ENCODE results near the gene ARHGEF28. TPM values are rescaled to one million over a fixed set of nuclear protein-coding genes. Genes with fewer than 3 reads are reported as not detected.
A peak's percentile ranks its signal among the peaks of the same experiment; 100 is the strongest.

Gene ARHGEF28, protein sequence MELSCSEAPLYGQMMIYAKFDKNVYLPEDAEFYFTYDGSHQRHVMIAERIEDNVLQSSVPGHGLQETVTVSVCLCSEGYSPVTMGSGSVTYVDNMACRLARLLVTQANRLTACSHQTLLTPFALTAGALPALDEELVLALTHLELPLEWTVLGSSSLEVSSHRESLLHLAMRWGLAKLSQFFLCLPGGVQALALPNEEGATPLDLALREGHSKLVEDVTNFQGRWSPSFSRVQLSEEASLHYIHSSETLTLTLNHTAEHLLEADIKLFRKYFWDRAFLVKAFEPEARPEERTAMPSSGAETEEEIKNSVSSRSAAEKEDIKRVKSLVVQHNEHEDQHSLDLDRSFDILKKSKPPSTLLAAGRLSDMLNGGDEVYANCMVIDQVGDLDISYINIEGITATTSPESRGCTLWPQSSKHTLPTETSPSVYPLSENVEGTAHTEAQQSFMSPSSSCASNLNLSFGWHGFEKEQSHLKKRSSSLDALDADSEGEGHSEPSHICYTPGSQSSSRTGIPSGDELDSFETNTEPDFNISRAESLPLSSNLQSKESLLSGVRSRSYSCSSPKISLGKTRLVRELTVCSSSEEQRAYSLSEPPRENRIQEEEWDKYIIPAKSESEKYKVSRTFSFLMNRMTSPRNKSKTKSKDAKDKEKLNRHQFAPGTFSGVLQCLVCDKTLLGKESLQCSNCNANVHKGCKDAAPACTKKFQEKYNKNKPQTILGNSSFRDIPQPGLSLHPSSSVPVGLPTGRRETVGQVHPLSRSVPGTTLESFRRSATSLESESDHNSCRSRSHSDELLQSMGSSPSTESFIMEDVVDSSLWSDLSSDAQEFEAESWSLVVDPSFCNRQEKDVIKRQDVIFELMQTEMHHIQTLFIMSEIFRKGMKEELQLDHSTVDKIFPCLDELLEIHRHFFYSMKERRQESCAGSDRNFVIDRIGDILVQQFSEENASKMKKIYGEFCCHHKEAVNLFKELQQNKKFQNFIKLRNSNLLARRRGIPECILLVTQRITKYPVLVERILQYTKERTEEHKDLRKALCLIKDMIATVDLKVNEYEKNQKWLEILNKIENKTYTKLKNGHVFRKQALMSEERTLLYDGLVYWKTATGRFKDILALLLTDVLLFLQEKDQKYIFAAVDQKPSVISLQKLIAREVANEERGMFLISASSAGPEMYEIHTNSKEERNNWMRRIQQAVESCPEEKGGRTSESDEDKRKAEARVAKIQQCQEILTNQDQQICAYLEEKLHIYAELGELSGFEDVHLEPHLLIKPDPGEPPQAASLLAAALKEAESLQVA (N-terminal part only)
- not detected for total RNA-seq

DNA sequence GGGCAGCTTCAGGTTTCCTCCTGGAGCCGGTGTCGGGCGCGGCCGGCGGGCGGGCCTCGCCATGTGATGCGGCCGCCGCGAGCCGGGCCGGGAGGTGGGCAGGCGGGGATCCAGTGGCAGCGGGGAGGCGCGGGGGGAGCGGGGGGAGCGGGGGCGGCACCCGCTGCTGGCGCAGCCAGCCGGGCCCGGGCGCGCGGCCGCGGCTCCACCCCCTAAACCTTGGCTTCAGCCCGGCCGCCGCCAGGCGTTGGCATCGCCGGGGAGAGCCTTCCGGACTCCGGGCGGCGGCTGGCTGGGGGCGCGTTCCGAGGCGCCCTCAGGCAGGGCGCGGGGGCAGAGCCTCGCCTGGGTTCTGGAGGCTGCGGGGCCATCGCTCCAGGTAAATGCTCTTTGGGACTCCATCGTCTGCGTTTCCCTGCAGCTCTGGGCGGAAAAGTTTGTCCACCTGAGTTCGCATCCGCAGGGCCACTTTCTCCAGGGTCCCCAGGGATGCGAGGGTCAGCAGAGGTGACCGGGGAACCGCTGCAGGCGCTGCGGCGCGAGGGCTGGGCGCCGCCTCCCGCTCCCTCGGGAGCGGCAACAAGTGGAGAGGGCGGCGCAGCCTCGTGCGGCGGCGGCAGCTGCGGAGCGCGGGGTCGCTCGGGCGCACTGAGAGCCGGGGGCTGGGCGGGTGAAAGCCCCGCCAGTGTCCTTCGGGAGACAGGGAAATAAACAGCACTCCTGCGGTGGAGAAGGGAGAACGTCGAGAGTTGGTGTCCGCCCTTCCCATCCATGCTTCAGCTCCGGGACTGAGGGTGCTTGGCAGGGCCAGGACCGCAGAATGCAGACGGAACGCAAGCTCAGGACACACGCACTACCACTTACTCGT is at the start of gene ARHGEF28:
TSS of gene ARHGEF28 (plus strand) at position 253 of the 868 bp plus-strand sequence. CDS start 58,656 bp downstream, outside the sequence.
- Mint-ChIP-seq H3K4me1 (peaks cover 2% of the 10 kb centered on the region), H3K4me3 (peak within 1 kb of the TSS; percentile 33), H3K36me3 (ENCODE audit: low read depth) (no peaks in the 10 kb centered on the region), H3K27ac (no peak within 1 kb of the TSS), H3K27me3 (peaks cover 61% of the 10 kb centered on the region), H3K9me3 (no peaks in the 10 kb centered on the region)
- ChIA-PET CTCF (interaction anchor here (1.0 to 1.3 kb wide), 2 partner anchors 29 to 35 kb away, joined by 3 to 4 read pairs; no protein-coding TSS in a partner anchor), POLR2A (no interaction called here)
- DNase-seq: peak; percentile 21

DNA sequence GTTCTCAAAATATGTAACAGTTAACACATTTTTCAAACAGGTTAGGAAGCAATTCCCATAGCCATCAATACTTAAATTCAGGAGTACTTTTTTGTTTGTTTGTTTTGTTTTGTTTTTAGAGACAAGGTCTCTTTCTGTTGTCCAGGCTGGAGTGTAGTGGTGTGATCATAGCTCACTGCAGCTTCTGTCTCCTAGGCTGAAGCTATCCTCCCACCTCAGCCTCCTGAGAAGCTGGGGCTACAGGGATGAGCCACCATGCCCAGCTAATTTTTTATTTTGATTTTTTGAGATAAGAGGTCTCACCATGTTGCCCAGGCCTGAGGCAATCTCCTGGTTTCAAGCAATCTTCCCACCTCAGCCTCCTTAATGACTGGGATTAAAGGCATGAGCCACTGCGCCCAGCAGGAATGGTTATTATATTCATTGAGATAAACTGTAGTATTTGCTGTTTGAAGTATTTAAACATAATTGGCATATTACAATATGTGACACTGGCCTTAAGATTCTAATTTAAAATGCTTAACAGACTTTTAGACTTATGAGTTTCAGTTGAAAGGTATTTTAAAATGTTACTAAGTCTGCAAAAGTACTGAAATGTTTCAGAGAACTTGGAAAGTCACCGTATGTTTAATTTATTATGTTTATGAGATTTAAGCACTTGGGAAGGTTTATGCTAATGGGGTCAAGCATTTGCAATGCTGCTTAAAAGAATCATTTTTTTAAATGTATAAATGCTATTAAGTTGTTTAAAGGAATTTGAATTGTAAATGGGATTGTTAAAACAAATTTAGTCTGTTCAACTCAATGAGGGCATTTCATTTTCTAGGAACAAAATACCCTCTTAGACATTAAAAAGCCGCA is 43.5 kb upstream of the ARHGEF28 start:
- H3K36me3 Mint-ChIP-seq (ENCODE audit: low read depth): peaks cover 25% of the 10 kb centered on the region
- no peak for DNase-seq
- no peak overlapping the region for H3K4me3 Mint-ChIP-seq
- H3K27me3 Mint-ChIP-seq: no peaks in the 10 kb centered on the region
- H3K9me3 Mint-ChIP-seq: no peaks in the 10 kb centered on the region
- ChIA-PET POLR2A (no interaction called here), CTCF (interaction anchor here (0.6 to 1.4 kb wide), 3 partner anchors 9 to 366 kb away, joined by 3 to 10 read pairs (median 3); no protein-coding TSS in a partner anchor)
- H3K27ac Mint-ChIP-seq: no peak overlapping the region
- peaks cover under 1% of the 10 kb centered on the region for H3K4me1 Mint-ChIP-seq

DNA sequence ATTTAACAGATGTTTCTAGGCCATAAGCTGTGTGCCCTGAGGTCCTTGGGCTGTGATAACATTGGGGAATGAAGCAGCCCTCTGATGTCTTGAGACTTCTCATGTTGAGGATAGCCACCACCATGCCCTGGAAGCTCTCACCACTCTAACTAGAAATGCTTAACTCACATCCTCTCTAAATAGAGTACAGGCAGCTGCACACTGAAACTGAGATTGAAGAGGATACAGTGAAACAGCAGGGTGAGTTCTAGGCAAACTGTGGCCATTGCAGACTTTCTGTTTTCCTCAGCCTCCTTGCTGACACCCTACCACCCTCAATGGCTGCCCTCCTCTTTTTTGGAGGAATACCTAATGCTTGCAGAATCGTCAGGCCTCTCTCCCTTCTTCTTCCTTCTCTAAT is 38.1 kb upstream of the ARHGEF28 start:
- ChIA-PET CTCF (interaction anchor here (2.1 to 5.7 kb wide), 2 partner anchors 9 to 206 kb away, joined by 6 to 74 read pairs; no protein-coding TSS in a partner anchor), POLR2A (no interaction called here)
- no peaks in the 10 kb centered on the region for H3K9me3 Mint-ChIP-seq
- no peaks in the 10 kb centered on the region for H3K36me3 Mint-ChIP-seq (ENCODE audit: low read depth)
- peaks cover 1% of the 10 kb centered on the region for H3K4me1 Mint-ChIP-seq
- H3K27ac Mint-ChIP-seq: no peak overlapping the region
- H3K4me3 Mint-ChIP-seq: no peak overlapping the region
- H3K27me3 Mint-ChIP-seq: peaks cover 5% of the 10 kb centered on the region
- no peak for DNase-seq

DNA sequence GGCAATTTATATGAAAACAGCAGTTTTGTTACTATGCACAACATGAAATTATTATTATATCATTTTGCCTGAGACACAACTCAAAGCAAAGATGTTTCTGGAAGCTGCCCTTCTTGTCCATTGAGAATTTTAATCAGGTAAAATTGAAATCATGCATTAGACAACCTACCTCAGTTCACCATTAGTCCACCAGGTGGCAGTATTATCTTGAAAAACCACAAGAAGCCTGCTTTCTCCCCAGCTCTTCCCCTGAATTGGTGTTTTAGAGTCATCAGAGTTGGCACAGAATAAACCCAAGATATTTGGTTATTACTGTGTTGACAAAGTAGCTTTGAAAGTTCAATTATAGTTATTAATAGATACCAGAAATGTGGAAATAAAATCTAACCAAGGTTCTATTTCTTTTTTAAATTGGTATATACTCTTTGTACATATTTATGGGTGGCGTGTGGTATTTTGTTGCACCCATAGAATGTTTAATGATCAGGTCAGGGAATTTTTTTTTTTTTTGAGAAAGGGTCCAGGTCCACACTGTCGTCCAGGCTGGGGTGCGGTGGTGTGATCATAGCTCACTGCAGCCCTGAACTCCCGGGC is 34.8 kb upstream of the ARHGEF28 start:
- Mint-ChIP-seq H3K27me3 (peaks cover 5% of the 10 kb centered on the region), H3K9me3 (no peaks in the 10 kb centered on the region), H3K4me3 (no peak overlapping the region), H3K27ac (no peak overlapping the region), H3K36me3 (ENCODE audit: low read depth) (no peaks in the 10 kb centered on the region), H3K4me1 (peaks cover 1% of the 10 kb centered on the region)
- CTCF ChIA-PET: interaction anchor here (0.7 to 5.7 kb wide), 24 partner anchors 9 to 355 kb away, joined by 3 to 74 read pairs (median 4); partner anchors contain the start of genes ANKRA2 and UTP15
- peak; percentile 32 for DNase-seq
- POLR2A ChIA-PET: interaction anchor here (1.3 kb wide), 1 partner anchor 91 kb away, joined by 5 read pairs; no protein-coding TSS in a partner anchor

DNA sequence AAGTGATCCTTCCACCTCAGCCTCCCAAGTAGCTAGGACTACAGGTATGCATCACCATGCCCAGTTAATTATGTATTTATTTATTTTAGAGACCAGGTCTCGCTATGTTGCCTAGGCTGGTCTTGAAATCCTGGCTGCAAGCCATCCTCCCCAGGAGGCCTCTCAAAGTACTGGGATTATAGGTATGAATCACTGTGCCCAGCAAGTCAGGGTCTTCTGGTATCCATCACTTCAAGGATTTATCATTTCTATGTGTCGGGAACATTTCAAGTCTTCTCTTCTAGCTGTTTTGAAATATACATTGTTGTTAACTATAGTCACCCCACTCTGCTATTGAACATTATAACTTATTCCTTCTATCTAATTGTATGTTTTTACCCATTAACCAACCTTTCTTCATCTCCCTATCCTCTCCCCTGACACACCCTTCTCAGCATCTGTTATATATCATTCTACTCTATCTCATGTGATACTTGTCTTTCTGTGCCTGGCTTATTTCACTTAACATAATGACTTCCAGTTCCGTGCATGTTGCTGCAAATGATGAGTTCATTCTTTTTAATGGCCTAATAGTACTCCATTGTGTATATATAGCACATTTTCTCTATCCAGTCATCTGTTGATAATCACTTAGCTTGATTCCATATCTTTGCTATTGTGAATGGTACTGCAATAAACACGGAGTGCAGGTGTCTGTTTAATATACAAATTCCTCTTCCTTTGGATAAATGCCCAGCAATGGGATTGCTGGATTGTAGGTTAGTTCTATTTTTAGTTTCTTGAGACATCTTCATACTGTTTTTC is 34.1 kb upstream of the ARHGEF28 start:
- POLR2A ChIA-PET: no interaction called here
- H3K27ac Mint-ChIP-seq: no peak overlapping the region
- H3K9me3 Mint-ChIP-seq: no peaks in the 10 kb centered on the region
- H3K27me3 Mint-ChIP-seq: peaks cover 5% of the 10 kb centered on the region
- DNase-seq: no peak
- peaks cover 1% of the 10 kb centered on the region for H3K4me1 Mint-ChIP-seq
- CTCF ChIA-PET: interaction anchor here (0.5 to 5.7 kb wide), 18 partner anchors 8 to 1766 kb away, joined by 3 to 74 read pairs (median 4); partner anchors contain the start of genes ANKRA2 and UTP15
- no peaks in the 10 kb centered on the region for H3K36me3 Mint-ChIP-seq (ENCODE audit: low read depth)
- H3K4me3 Mint-ChIP-seq: no peak overlapping the region

DNA sequence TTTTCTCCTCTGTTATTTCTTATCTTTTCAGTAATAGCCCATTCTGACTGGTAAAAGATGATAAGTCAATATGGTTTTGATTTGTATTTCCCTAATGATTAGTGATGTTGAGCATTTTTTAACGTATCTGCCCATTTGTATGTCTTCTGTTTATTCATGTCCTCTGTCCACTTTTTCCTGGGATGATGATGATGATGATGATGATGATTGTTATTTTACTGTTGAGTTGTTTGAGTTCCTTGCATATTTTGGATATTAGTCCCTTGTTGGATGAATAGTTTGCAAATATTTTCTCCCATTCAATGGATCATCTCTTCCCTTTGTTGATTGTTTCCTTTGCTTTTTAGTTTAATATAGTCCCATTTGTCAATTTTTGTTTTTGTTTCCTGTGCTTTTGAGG is 33.4 kb upstream of the ARHGEF28 start:
- Mint-ChIP-seq H3K27me3 (peaks cover 5% of the 10 kb centered on the region), H3K4me1 (peaks cover under 1% of the 10 kb centered on the region), H3K4me3 (no peak overlapping the region), H3K27ac (no peak overlapping the region), H3K36me3 (ENCODE audit: low read depth) (no peaks in the 10 kb centered on the region), H3K9me3 (no peaks in the 10 kb centered on the region)
- CTCF ChIA-PET: interaction anchor here (0.5 to 5.7 kb wide), 4 partner anchors 11 to 1766 kb away, joined by 3 to 74 read pairs (median 7); partner anchors contain the start of genes ANKRA2 and UTP15
- POLR2A ChIA-PET: no interaction called here
- no peak for DNase-seq

DNA sequence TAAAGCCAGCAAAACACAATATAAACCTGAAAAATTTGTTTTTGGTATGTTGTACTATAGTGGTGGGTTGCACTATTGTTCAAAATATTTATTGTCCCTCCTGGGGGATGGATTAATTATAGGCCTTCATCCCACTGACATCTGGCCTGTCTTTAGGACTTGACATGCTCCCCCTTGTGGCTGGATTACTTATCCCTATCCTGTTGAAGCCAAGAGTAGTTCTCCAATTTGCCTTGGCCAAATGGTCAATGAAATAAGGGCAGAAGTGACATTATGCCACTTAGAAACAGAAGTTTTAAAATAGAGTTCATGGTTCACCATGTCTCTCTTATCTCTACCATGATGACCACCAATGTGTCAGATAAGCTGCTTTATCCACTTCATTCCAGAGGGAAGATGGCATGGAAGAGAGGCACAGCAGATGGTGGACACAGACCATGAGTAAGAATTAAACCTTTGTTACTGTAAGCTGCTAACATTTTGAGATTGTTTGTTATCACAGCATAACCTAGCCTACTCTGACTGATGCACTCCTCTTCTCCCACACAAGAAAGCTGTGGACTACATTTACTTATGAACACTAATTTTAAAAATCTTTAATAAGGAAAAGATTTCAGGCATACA is 29.2 kb upstream of the ARHGEF28 start:
- no peaks in the 10 kb centered on the region for H3K36me3 Mint-ChIP-seq (ENCODE audit: low read depth)
- peaks cover 10% of the 10 kb centered on the region for H3K27me3 Mint-ChIP-seq
- ChIA-PET POLR2A (no interaction called here), CTCF (interaction anchor here (0.7 to 2.0 kb wide), 11 partner anchors 8 to 196 kb away, joined by 3 to 6 read pairs (median 4); partner anchors contain the start of gene ARHGEF28)
- H3K27ac Mint-ChIP-seq: no peak overlapping the region
- DNase-seq: no peak
- H3K4me1 Mint-ChIP-seq: no peaks in the 10 kb centered on the region
- H3K4me3 Mint-ChIP-seq: no peak overlapping the region
- H3K9me3 Mint-ChIP-seq: peaks cover 2% of the 10 kb centered on the region

DNA sequence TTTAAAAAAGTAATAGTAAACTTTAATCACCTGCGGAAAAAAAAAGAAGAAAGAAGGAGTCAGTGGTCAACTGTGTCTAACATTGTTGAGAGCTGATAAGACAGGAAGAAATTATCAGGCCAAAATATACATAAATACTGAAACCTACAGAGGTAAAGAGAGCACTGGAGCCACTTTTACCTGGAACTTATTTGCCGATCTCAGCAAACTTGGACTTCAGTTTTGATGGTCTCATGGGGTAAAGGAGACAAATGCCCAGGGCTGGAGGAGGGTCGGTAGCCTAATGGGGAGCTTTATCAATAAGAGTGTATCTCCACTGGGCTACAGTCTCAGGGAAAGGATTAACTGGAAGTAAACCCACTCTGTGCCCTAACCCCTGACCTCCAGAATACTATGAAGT is 26.6 kb upstream of the ARHGEF28 start:
- Mint-ChIP-seq H3K4me1 (no peaks in the 10 kb centered on the region), H3K27me3 (peaks cover 11% of the 10 kb centered on the region), H3K9me3 (peaks cover 2% of the 10 kb centered on the region), H3K27ac (no peak overlapping the region), H3K36me3 (ENCODE audit: low read depth) (no peaks in the 10 kb centered on the region), H3K4me3 (no peak overlapping the region)
- no peak for DNase-seq
- ChIA-PET POLR2A (no interaction called here), CTCF (interaction anchor here (1.3 kb wide), 1 partner anchor 10 kb away, joined by 5 read pairs; no protein-coding TSS in a partner anchor)

DNA sequence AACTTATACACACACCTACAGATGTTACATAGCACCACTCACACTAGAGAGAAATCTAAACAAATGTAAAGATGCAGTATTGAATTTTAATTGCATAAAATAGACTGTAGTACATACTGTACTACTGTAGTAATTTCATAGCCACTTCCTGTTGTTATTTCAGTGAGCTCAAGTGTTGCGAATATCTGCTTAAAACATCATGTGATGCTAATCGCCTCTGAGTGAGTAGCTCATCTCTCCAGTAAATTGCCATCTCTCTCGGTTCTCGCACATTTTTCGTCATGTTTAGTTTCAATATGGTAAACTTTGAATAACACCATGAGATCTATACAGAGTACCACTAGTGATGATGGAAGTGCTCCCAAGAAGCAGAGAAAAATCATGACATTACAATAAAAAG is 22.0 kb upstream of the ARHGEF28 start:
- H3K27ac Mint-ChIP-seq: no peak overlapping the region
- no peak overlapping the region for H3K4me3 Mint-ChIP-seq
- peaks cover 14% of the 10 kb centered on the region for H3K27me3 Mint-ChIP-seq
- H3K9me3 Mint-ChIP-seq: peaks cover 2% of the 10 kb centered on the region
- no peak for DNase-seq
- no peaks in the 10 kb centered on the region for H3K36me3 Mint-ChIP-seq (ENCODE audit: low read depth)
- ChIA-PET CTCF (interaction anchor here (0.9 to 1.2 kb wide), 2 partner anchors 8 to 13 kb away, joined by 4 read pairs; no protein-coding TSS in a partner anchor), POLR2A (no interaction called here)
- H3K4me1 Mint-ChIP-seq: no peaks in the 10 kb centered on the region

All from activated CD4-positive, alpha-beta memory T cell treated with anti-CD3 and anti-CD28 coated beads, Interleukin-2, amount 10 ng/mL, durations not matched to agents 7 days and 5 days (primary cell).